ENCODE results near the gene PRICKLE3.

- TF ChIP-seq CTCF (IDR thresholded peaks at IDR 0.05; ENCODE audit: low read depth, low read length, poor library complexity, severe bottlenecking) = no peak
- TF ChIP-seq EZH2phosphoT487 (IDR thresholded peaks at IDR 0.05; ENCODE audit: borderline replicate concordance, low read length) = no peak
These were observed 32.7 kb downstream of the PRICKLE3 start for GRCh38 chrX:49153467-49153866.
